Activated T-cell treated with anti-CD3 and anti-CD28 coated beads, Interleukin-2, amount 50 U/mL, for 72 hours (primary cell): ENCODE results near the gene HOXA6. TPM values are rescaled to one million over a fixed set of nuclear protein-coding genes. Genes with fewer than 3 reads are reported as not detected.

Experiments
- ATAC-seq, 2 donors: fragments of 150-1000 bp; cut with Tn5 transposase; replicated peaks in 1 of 2; 2 replicates each; pipeline ENCODE4 v1.10.0; 2021; ENCODE audit warnings: moderate library complexity in 2 of 2, mild to moderate bottlenecking in 1 of 2
- DNase-seq, 2 donors: peaks; one replicate each; pipeline ENCODE4 v3.0.0; 2021 to 2022; ENCODE audit warnings: mixed read lengths in 1 of 2
- H3K27ac Mint-ChIP-seq: one replicate; pipeline ENCODE4 v1.8.0; 2022; ENCODE audit warnings: mild to moderate bottlenecking, moderate library complexity, mixed read lengths
- H3K27me3 Mint-ChIP-seq: one replicate; pipeline ENCODE4 v1.8.0; 2022; ENCODE audit warnings: low read depth, mixed read lengths
- H3K36me3 Mint-ChIP-seq, 2 donors: one replicate each; pipeline ENCODE4 v1.8.0; 2022; ENCODE audit warnings: mixed read lengths in 2 of 2, mild to moderate bottlenecking in 1 of 2; ENCODE audit not compliant: insufficient read depth in 2 of 2
- H3K4me1 Mint-ChIP-seq: one replicate; pipeline ENCODE4 v1.8.0; 2022; ENCODE audit warnings: low read depth, mixed read lengths
- H3K4me3 Mint-ChIP-seq, 2 donors: one replicate each; pipeline ENCODE4 v1.8.0; 2022; ENCODE audit warnings: mild to moderate bottlenecking in 2 of 2, mixed read lengths in 2 of 2, moderate library complexity in 2 of 2
- H3K9me3 Mint-ChIP-seq, 2 donors: one replicate each; pipeline ENCODE4 v1.8.0; 2022; ENCODE audit warnings: mixed read lengths in 2 of 2
- total RNA-seq, 2 donors: library from RNA; stranded (reverse); gene quantifications; one replicate each; pipeline ENCODE4 v1.2.3, GENCODE V29; 2022

HOXA6 gene
- total RNA-seq, 2 donors from 2014 or later = 0.31 TPM; not detected in 1

DNA sequence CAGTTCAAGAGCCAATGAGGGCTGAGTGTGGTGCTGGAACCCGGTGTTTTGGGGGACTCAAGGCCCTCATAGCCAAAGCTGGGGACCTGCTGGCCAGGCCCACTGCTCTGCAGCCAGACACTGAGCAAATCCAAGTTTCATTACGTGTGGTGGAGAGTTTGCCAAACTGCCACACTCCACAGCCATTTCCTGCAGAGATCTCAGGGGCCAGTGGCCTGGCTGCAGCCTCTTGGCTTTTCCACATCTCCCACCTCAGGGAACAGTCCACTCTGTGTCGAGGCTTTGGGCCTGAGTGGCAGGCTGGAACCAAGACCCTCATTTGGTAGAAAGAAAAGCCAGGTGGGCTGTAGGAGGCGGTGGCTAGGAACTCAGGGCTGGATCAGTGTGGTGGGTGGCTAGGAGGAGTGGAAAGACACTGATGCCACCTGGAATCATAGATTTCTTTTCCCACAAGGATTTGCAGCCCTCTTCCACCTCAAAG is 34.3 kb upstream of the HOXA6 start:
- peaks cover 73% of the 10 kb centered on the region for H3K27me3 Mint-ChIP-seq
- H3K4me3 Mint-ChIP-seq = no peak overlapping the region
- no peaks in the 10 kb centered on the region for H3K36me3 Mint-ChIP-seq
- H3K4me1 Mint-ChIP-seq = peaks cover 30% of the 10 kb centered on the region
- H3K27ac Mint-ChIP-seq = no peak overlapping the region
- DNase-seq (peak in 1 of 2 donors; percentile 0), ATAC-seq (no peak)
- no peaks in the 10 kb centered on the region for H3K9me3 Mint-ChIP-seq

DNA sequence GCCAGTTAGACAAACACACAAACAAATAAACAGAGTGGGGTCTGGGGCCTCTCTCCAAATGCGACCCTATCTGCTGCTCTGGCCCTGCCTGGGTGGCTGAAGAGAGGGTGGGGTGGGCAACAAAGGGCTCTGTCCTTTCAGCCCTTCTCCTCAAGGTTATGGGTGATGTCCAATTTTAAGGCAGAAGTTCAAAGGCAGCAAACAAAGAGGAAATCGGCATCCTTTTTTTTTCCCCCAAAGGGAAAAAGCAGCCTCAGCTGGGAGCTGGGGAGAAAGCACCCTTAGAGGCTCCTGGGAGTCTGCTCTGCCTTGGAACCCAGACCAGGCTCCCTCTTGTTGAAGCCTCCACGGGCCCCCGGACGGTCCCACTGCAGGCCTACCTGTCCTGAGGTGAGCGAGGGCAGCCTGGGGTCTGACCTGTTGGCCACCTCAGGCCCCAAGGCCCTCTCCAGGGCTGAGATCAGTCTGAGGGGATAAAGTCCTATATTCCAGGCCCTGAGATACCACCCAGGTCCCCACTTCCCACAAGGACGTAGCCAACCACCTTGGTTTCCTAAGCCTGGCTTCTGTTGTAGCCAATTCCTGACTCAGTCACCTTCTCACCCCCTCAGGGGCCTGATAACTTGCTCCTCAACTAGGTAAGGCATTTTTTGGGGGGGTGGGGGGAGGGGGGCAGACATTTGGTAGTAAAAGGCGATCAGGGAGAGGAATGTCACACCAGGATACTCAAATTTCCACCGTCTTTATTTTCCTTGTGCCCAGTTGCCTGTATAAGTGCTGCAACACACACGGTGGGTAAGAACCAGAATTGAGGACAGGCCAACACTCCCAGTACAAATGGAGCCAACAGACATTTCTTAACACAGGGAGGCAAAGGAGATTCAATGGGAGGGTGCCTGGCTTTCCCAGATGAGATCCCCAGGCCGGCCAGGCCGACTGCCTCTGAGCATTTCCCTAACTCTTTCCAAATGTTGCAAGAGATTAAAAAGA is 33.2 kb upstream of the HOXA6 start:
- peaks cover 66% of the 10 kb centered on the region for H3K27me3 Mint-ChIP-seq
- no peaks in the 10 kb centered on the region for H3K9me3 Mint-ChIP-seq
- no peak overlapping the region for H3K27ac Mint-ChIP-seq
- no peak for ATAC-seq
- H3K4me3 Mint-ChIP-seq = no peak overlapping the region
- peaks cover 23% of the 10 kb centered on the region for H3K4me1 Mint-ChIP-seq
- no peaks in the 10 kb centered on the region for H3K36me3 Mint-ChIP-seq
- no peak for DNase-seq

DNA sequence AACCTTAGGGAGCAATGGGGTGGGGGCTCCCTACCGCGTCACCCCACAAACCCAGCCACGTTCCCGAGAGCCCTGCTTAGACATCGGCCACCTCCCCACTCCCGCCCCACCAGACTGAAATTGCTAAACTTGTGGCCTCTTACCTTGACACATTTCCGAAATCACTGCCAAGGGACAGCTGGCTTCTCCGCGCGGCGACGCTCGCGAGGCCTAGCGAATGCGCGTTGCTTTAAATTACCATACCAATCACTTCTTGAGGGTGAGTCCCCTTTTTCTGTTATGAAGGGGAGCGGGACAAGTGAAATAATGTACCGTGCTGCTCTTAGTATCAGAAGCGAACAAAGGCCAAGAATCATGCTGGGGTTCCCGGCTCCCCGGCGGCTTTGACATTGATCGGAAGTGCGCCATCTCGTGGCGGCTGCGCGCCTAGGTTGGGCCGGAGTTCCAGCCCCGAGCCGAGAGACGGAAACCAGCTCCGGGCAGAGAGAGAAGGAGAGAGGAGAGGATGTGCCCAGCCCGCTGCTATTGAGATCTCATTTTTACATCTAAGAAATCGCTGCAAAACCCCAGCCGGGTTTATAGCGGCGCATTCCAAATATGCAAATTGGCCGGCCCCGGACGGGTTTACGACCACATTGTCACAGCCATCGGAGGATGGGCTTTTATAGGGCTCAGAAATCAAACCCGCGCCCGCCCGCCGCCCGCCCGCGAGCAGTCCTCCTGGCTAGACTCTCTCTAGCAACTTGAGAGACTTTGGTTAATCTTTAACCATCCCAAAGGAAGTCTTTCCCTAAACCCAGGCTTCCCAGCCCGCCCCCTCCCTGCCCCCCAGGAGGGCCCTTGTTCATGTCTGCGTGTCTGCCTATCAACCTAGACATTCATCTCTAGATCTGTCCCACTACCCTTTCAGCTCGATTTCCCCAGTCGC is 32.2 kb upstream of the HOXA6 start:
- H3K27ac Mint-ChIP-seq = no peak overlapping the region
- DNase-seq (peak; percentile 73 to 80), ATAC-seq (peak; percentile 73)
- H3K9me3 Mint-ChIP-seq = no peaks in the 10 kb centered on the region
- no peaks in the 10 kb centered on the region for H3K36me3 Mint-ChIP-seq
- peaks cover 65% of the 10 kb centered on the region for H3K27me3 Mint-ChIP-seq
- H3K4me3 Mint-ChIP-seq = peak overlapping the region; percentile 12 to 67
- peaks cover 13% of the 10 kb centered on the region for H3K4me1 Mint-ChIP-seq

DNA sequence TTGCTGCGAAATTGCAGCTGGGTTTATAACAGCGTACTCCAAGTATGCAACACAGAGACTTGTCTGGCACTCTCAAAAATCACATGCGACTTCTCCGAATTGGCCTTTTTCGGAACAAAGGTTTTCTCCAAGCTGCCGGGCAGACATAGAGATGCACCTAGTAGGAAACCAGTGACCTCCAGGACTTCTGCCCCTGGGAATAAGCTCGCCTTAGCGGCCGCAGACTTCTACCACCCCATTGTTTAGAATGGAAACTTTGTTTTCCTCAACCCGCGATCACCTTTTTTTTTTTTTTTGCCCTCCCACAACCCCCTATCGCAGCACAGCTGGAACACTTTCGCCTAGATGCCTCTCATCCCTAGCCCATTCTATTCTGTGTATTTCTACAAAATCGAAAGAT is 31.5 kb upstream of the HOXA6 start:
- Mint-ChIP-seq H3K4me3 (no peak overlapping the region), H3K36me3 (no peaks in the 10 kb centered on the region), H3K27me3 (peaks cover 69% of the 10 kb centered on the region), H3K4me1 (peaks cover 11% of the 10 kb centered on the region), H3K27ac (no peak overlapping the region), H3K9me3 (no peaks in the 10 kb centered on the region)
- no peak for DNase-seq
- no peak for ATAC-seq

DNA sequence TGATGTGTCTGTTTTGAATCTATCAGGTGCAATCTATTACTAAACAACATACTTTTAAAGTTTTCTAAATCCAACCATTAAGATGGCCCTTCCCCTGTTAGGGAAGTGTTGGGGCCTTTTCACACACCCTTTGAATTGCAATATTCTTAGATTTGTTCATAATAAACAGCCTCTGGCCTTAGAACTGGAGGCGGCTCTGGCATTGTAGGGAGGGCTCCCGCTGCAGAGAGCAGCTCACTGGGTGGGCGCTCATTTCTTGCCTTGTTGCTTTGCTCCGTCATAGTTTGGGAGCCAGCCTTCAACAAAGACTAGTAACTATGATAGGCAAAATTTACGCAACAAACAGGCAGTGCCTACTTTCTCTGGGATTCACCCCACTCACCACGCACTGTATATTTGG is 30.8 kb upstream of the HOXA6 start:
- Mint-ChIP-seq H3K27me3 (peaks cover 69% of the 10 kb centered on the region), H3K36me3 (no peaks in the 10 kb centered on the region), H3K4me3 (no peak overlapping the region), H3K27ac (no peak overlapping the region), H3K4me1 (peaks cover 6% of the 10 kb centered on the region), H3K9me3 (no peaks in the 10 kb centered on the region)
- ATAC-seq = no peak
- no peak for DNase-seq

DNA sequence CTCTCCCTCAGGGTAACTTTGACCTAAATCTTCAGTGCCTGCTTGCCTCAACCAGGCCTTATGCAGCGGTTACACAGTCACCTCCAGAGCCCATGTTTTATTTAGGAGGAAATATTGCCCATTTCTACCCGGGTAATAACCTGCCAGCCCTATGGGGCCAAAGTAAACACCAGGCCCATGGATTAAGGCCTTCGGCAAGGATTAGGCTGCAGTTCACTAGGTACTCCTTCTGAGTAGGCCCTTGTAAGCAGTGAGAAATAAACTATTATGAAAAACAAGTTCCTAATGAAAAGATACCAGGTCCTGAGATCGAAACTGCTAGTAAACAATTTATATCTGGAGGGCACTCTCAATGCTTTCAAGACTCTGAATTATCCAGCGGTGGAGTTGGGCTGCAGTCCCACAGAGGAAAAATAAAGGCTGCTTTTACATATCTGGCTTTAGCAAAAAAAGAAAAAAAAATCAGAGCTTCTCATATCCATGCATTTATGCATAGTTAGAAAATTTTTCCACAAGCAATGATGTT is 30.3 kb upstream of the HOXA6 start:
- DNase-seq (no peak), ATAC-seq (no peak)
- Mint-ChIP-seq H3K27me3 (peaks cover 66% of the 10 kb centered on the region), H3K4me3 (no peak overlapping the region), H3K27ac (no peak overlapping the region), H3K9me3 (no peaks in the 10 kb centered on the region), H3K36me3 (no peaks in the 10 kb centered on the region), H3K4me1 (peaks cover 6% of the 10 kb centered on the region)

DNA sequence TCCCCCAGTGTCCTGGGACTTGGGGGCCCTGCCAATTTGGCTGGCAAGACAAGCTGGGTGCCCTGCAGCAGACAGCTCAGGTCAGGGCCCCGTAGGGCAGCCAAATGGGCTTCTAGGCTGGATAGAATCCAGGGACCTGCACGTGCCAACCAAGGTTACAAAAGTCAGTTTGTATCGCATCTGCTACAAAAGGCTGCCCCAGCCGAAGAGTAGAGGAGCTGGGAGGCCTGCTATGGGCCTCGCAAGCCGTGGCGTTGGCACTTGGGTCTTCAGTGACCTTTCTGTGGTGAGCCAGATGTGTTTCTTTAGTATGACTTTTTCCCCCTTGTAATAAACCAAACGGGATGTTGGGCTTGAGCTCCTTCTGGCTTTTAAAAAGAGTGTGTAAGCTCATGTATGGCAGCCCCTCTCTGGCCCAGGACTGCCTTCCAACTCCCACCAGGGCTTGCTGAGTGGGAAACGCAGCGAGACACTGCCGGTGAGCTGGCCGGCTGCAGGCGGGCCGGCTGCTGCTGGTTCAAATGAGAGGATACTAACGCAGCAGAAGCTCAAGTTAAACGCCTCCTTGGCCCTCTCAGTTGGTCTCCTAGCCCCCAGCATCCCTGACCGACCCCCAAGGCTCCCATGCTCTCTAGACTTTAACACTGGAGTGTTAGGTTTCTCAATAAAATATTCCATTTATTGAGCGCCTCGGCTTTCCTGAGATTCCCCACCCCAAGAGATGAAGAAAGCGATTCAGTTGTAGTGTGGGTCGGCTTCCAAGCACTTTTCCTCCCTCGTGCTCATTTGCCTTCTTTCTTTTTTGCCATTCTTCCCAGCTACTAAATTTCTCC is 29.6 kb upstream of the HOXA6 start:
- ATAC-seq = no peak
- Mint-ChIP-seq H3K4me3 (no peak overlapping the region), H3K4me1 (peaks cover 10% of the 10 kb centered on the region), H3K27ac (no peak overlapping the region), H3K36me3 (no peaks in the 10 kb centered on the region), H3K9me3 (no peaks in the 10 kb centered on the region), H3K27me3 (peaks cover 67% of the 10 kb centered on the region)
- no peak for DNase-seq

DNA sequence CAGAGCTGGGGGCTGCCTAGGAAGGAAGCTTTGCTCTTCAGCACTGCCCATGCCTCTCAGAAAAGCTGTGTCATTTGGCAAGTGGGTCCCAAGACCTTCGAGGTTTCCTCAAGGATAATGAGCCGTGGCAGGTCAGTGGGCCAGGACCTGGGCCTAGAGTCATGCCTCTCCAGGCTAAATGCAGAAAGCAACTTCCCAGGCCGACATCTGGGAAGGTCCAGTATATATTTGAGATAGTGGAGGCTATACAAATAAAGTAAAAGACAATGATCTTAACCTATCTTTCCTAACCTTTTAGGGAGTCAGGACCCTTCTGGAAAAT is 28.9 kb upstream of the HOXA6 start:
- H3K4me3 Mint-ChIP-seq = no peak overlapping the region
- no peak overlapping the region for H3K27ac Mint-ChIP-seq
- ATAC-seq (no peak), DNase-seq (no peak)
- H3K4me1 Mint-ChIP-seq = peaks cover 17% of the 10 kb centered on the region
- H3K9me3 Mint-ChIP-seq = no peaks in the 10 kb centered on the region
- peaks cover 73% of the 10 kb centered on the region for H3K27me3 Mint-ChIP-seq
- H3K36me3 Mint-ChIP-seq = peaks cover 0 to 2% of the 10 kb centered on the region in 2 donors

DNA sequence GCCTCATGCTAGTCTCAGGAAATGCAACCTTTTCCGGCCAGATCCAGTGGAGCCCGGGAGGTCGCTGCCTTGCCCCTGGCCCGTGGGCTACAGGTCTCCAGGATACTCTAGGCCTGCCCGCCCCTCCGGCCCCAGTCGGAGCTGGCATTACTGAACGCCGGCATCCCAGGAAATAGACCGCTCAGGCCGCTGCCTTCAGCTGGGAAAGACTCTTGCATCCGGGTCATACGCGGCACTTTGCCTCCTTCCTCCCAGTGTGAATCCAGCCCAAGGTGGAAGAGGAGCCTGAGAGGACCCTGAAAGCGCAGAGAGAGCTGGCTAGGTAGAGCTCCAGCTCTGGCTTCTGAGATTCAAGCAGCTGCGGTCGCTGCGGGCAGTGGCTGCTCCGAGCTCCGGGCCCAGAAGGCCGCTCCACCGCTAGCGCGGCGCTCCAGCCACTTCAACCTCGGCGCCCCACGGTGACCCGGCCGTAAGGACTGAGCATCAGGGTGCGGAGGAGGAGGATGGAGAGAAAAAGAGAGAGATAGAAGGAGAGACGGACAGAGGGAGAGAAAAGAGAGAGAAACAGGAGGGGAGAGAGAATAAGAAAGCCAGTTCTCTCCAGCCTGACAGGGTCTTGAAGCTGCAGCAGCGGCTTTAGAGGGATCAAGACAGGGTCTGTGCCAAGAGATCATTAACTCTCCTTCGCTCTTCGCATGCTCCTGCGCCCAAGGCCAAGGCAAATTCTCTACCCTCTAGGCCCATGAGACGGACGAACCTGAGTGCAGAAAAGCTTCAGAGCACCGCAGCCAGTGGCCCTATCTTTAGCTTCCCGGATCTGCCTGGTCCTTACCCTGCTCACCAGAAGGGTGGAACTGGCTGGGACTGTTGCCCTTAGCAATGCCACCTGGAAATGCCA is 28.3 kb upstream of the HOXA6 start:
- no peak for DNase-seq
- Mint-ChIP-seq H3K9me3 (no peaks in the 10 kb centered on the region), H3K36me3 (peaks cover 0 to 2% of the 10 kb centered on the region in 2 donors), H3K27ac (no peak overlapping the region), H3K27me3 (peaks cover 73% of the 10 kb centered on the region), H3K4me3 (no peak overlapping the region), H3K4me1 (peaks cover 23% of the 10 kb centered on the region)
- ATAC-seq = no peak

DNA sequence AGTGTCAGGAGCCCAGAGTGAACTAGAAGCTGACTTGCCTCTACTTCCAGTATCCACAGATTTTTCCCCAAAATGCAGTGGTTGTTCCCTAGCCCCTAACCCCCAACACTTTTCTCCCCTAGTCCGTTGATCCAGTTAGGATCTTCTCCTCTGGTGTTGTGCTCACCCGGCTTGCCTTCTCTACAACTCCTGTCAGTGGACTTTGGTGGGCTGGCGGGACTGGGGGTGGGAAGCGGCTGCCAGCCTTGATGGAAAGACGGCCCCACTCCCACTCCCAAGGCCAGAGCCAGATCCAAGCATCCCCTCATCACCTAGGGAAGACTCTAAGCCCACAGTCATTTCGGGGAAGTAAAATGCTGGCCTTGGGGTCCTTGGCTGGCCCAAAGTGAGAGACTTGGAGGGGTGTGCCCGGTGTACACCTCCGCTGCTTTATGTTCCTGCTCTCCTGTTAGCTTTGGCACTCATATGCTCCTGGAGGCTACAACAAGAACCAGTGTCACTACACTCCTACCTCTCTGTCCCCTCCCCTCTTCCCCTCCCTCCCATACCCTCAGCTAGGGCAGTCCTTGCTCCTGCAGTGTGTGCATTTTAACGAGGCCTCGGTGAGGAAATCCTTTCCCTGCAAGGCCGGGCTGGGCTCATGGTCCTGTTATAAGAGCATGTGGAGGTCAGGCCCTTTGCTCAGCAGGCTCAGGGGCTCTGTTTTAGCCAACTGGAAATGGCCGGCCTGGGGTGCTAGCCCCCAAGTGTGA is 27.5 kb upstream of the HOXA6 start:
- no peaks in the 10 kb centered on the region for H3K9me3 Mint-ChIP-seq
- DNase-seq (no peak), ATAC-seq (no peak)
- no peak overlapping the region for H3K27ac Mint-ChIP-seq
- peaks cover 75% of the 10 kb centered on the region for H3K27me3 Mint-ChIP-seq
- H3K4me1 Mint-ChIP-seq = peaks cover 23% of the 10 kb centered on the region
- peak overlapping the region; percentile 3 to 45 for H3K4me3 Mint-ChIP-seq
- peaks cover 0 to 2% of the 10 kb centered on the region in 2 donors for H3K36me3 Mint-ChIP-seq
